ENCODE results near the gene PPP5C. TPM values are rescaled to one million over a fixed set of nuclear protein-coding genes. Genes with fewer than 3 reads are reported as not detected.

PPP5C gene
- total and polyA plus RNA-seq, 3 experiments from 2014 or later, result 38.7 to 124 (median 124) TPM

DNA sequence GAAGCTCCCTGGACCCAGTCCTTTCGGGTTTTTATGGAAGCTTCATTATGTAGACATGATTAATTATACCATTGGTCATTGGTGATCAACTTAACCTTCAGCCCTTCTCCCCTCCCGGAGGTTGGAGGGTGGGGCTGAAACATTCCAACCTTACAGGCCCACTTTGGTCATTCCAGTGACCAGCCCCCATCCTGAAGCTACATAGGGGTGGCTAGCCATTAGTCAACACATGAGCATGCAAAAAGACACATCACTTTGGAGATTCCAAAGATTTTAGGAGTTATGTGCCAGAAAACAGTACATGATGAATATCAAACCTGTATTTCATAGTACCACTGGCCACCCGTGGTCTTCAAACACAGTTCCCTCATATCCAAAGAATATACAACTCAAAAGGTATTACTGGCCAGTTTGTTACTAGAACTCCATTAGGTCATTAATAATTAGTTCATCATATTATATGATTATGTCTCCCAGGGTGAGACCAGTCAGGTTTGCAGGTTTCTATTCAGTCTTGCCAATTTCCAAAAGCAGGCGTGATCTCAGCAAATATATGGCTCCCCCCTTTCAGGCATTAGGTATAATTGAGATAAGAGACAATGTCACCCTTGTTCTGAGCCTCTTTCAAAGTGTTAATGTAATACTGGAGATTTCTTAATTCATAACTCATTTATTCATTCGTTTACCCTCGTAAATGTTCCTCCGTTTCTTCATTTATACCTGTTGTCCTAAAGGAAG is 11.1 kb downstream of the PPP5C start:
- H3K27me3 ChIP-seq (ENCODE audit: insufficient read depth, low read length, poor library complexity, severe bottlenecking), result no peaks in the 10 kb centered on the region
- H3K36me3 Mint-ChIP-seq, result peaks cover 0 to 56% (median 5%) of the 10 kb centered on the region in 3 donors
- H3K4me1 ChIP-seq (ENCODE audit: insufficient read depth, low read length), result peaks cover 12% of the 10 kb centered on the region
- H3K27ac ChIP-seq (ENCODE audit: low read depth, low read length), result no peak overlapping the region
- ChIA-PET CTCF (no interaction called here), POLR2A (no interaction called here)
- no peaks in the 10 kb centered on the region for H3K9me3 ChIP-seq (ENCODE audit: low read length)
- H3K27ac Mint-ChIP-seq, result peak overlapping the region in 2 of 8 donors; percentile 32 to 45
- H3K9me3 Mint-ChIP-seq, result no peaks in the 10 kb centered on the region
- peaks cover 19% of the 10 kb centered on the region for H3K36me3 ChIP-seq (ENCODE audit: insufficient read depth, low read length)
- peaks cover 0 to 1% of the 10 kb centered on the region in 2 donors for H3K27me3 Mint-ChIP-seq
- DNase-seq, result no peak
- no peak overlapping the region for H3K4me3 ChIP-seq (ENCODE audit: low read length)
- no peak overlapping the region for H3K4me3 Mint-ChIP-seq
- H3K4me1 Mint-ChIP-seq, result peaks cover 37 to 74% (median 47%) of the 10 kb centered on the region in 3 donors

- H3K27me3 ChIP-seq (ENCODE audit: insufficient read depth, low read length, poor library complexity, severe bottlenecking), result no peaks in the 10 kb centered on the region
- H3K36me3 Mint-ChIP-seq, result peaks cover 6 to 46% (median 13%) of the 10 kb centered on the region in 3 donors
- H3K4me3 ChIP-seq (ENCODE audit: low read length), result no peak overlapping the region
- peaks cover 51 to 74% (median 61%) of the 10 kb centered on the region in 3 donors for H3K4me1 Mint-ChIP-seq
- H3K9me3 ChIP-seq (ENCODE audit: low read length), result no peaks in the 10 kb centered on the region
- H3K27me3 Mint-ChIP-seq, result peaks cover 0 to 1% of the 10 kb centered on the region in 2 donors
- H3K4me3 Mint-ChIP-seq, result peak overlapping the region; percentile 67 to 84 (median 76)
- ChIA-PET POLR2A (no interaction called here), CTCF (interaction anchor here (0.6 to 1.8 kb wide), 2 partner anchors 15 to 81 kb away, joined by 3 to 4 read pairs; partner anchors contain the start of gene PPP5C)
- H3K9me3 Mint-ChIP-seq, result no peaks in the 10 kb centered on the region
- peak overlapping the region in 4 of 8 donors; percentile 0 to 44 (median 10) for H3K27ac Mint-ChIP-seq
- DNase-seq, result peak in 2 of 5 donors; percentile 43 to 71
- H3K27ac ChIP-seq (ENCODE audit: low read depth, low read length), result no peak overlapping the region
- H3K36me3 ChIP-seq (ENCODE audit: insufficient read depth, low read length), result peaks cover 6% of the 10 kb centered on the region
- H3K4me1 ChIP-seq (ENCODE audit: insufficient read depth, low read length), result peaks cover 12% of the 10 kb centered on the region
Measured at GRCh38 chr19:46361915-46362314, 15.0 kb downstream of the PPP5C start.

- H3K27ac ChIP-seq (ENCODE audit: low read depth, low read length), result no peak overlapping the region
- peaks cover 12% of the 10 kb centered on the region for H3K4me1 ChIP-seq (ENCODE audit: insufficient read depth, low read length)
- CTCF ChIA-PET, result no interaction called here
- POLR2A ChIA-PET, result no interaction called here
- peaks cover 8% of the 10 kb centered on the region for H3K36me3 ChIP-seq (ENCODE audit: insufficient read depth, low read length)
- no peak for DNase-seq
- H3K27me3 ChIP-seq (ENCODE audit: insufficient read depth, low read length, poor library complexity, severe bottlenecking), result no peaks in the 10 kb centered on the region
- H3K4me3 Mint-ChIP-seq, result no peak overlapping the region
- no peaks in the 10 kb centered on the region for H3K9me3 Mint-ChIP-seq
- H3K27me3 Mint-ChIP-seq, result peaks cover 0 to 1% of the 10 kb centered on the region in 2 donors
- H3K4me1 Mint-ChIP-seq, result peaks cover 40 to 60% (median 47%) of the 10 kb centered on the region in 3 donors
- H3K36me3 Mint-ChIP-seq, result peaks cover 6 to 49% (median 10%) of the 10 kb centered on the region in 3 donors
- peak overlapping the region in 1 of 8 donors; percentile 1 for H3K27ac Mint-ChIP-seq
- no peaks in the 10 kb centered on the region for H3K9me3 ChIP-seq (ENCODE audit: low read length)
- no peak overlapping the region for H3K4me3 ChIP-seq (ENCODE audit: low read length)
Measured at GRCh38 chr19:46364359-46364758, 17.5 kb downstream of the PPP5C start.

DNA sequence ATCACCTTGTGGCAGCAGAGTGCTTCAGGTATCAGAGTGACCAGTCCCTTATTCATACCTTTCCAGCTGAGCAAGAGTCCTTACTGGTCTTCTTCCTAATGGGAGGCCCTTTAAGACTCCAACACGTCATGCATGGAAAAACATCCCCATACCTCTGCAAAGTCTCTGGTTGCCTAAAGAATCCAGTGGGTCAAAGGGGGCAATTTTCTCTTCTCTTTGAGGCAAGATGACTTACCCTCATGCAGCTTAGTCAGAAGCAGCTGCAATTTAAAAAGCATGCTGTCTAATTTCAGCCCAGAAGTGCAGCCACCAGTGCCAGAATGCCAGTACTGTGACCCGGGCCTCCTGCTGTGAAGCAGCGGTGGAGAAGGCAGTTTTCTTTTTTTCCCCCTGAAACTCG is 18.7 kb downstream of the PPP5C start:
- ChIA-PET POLR2A (no interaction called here), CTCF (no interaction called here)
- Mint-ChIP-seq H3K9me3 (no peaks in the 10 kb centered on the region), H3K36me3 (peaks cover 6 to 46% (median 10%) of the 10 kb centered on the region in 3 donors), H3K27ac (no peak overlapping the region), H3K27me3 (peaks cover 0 to 1% of the 10 kb centered on the region in 2 donors), H3K4me3 (no peak overlapping the region), H3K4me1 (peaks cover 38 to 51% (median 44%) of the 10 kb centered on the region in 3 donors)
- H3K27me3 ChIP-seq (ENCODE audit: insufficient read depth, low read length, poor library complexity, severe bottlenecking), result no peaks in the 10 kb centered on the region
- H3K4me1 ChIP-seq (ENCODE audit: insufficient read depth, low read length), result peaks cover 9% of the 10 kb centered on the region
- peaks cover 8% of the 10 kb centered on the region for H3K36me3 ChIP-seq (ENCODE audit: insufficient read depth, low read length)
- no peak overlapping the region for H3K27ac ChIP-seq (ENCODE audit: low read depth, low read length)
- no peak for DNase-seq
- no peak overlapping the region for H3K4me3 ChIP-seq (ENCODE audit: low read length)
- no peaks in the 10 kb centered on the region for H3K9me3 ChIP-seq (ENCODE audit: low read length)

DNA sequence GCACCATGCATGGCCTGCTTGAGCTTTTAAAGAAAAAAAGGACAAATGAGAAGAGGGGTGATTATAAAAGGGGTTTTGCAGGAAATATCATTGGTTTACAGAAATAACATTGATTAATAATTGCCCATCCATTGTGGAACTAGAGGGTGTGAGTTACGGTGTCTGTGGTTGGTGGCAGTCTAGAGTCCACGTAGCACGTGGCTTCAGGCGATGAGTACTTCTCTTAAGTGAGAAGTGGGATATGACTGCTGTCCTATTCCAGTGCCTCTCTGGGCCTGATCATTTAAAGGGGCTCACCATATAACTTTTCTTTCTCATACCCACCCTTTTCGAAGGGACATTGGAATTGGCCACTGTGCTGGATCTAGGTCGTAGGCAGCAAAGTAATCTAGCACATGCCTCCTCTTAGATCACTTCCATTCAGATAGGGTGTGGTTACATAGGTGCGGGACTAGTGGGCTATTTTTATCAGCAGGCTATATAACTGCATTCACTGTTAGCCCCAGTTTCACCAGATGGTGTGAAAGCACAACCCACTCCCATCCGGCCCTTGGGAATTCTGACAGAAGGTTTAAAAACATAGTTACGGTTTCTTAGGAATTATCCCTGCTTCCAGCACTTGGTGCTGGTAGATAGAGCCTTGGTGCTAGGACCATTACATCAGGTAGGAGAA is 19.9 kb downstream of the PPP5C start:
- H3K27ac ChIP-seq (ENCODE audit: low read depth, low read length), result no peak overlapping the region

DNA sequence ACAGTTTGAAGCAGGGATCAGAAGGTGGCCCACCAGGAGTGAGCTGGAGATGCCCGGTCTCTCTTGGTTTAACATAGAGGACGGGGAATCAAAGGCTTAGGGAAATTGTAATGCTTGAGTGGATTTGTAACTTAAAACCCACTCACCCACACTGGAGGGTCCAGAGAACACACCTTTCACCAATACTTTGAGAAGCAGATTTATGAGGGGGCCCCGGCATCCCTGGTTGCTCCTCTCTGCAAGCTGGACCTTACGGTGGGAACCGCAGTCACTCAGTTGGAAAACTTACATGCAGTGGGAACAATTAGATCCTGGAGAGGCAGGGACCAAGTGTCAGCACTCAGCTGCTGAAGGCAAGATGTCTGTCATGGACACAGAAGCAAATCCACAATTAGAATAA is 20.5 kb downstream of the PPP5C start:
- ChIA-PET CTCF (no interaction called here), POLR2A (no interaction called here)
- H3K27me3 Mint-ChIP-seq, result no peaks in the 10 kb centered on the region
- peaks cover 40 to 54% (median 47%) of the 10 kb centered on the region in 3 donors for H3K4me1 Mint-ChIP-seq
- Histone ChIP-seq H3K9me3 (ENCODE audit: low read length) (no peaks in the 10 kb centered on the region), H3K4me3 (ENCODE audit: low read length) (no peak overlapping the region), H3K36me3 (ENCODE audit: insufficient read depth, low read length) (peaks cover 8% of the 10 kb centered on the region), H3K27ac (ENCODE audit: low read depth, low read length) (no peak overlapping the region), H3K27me3 (ENCODE audit: insufficient read depth, low read length, poor library complexity, severe bottlenecking) (no peaks in the 10 kb centered on the region), H3K4me1 (ENCODE audit: insufficient read depth, low read length) (peaks cover 10% of the 10 kb centered on the region)
- no peak for DNase-seq
- no peak overlapping the region for H3K4me3 Mint-ChIP-seq
- peaks cover 6 to 50% (median 8%) of the 10 kb centered on the region in 3 donors for H3K36me3 Mint-ChIP-seq
- H3K27ac Mint-ChIP-seq, result peak overlapping the region in 1 of 8 donors; percentile 83
- H3K9me3 Mint-ChIP-seq, result no peaks in the 10 kb centered on the region

More for the DNA sequence above, 19.9 kb downstream of the PPP5C start:
- H3K4me3 ChIP-seq (ENCODE audit: low read length), result no peak overlapping the region
- H3K27me3 ChIP-seq (ENCODE audit: insufficient read depth, low read length, poor library complexity, severe bottlenecking), result no peaks in the 10 kb centered on the region
- Mint-ChIP-seq H3K36me3 (peaks cover 6 to 48% (median 10%) of the 10 kb centered on the region in 3 donors), H3K4me3 (no peak overlapping the region), H3K27me3 (no peaks in the 10 kb centered on the region), H3K4me1 (peaks cover 40 to 53% (median 46%) of the 10 kb centered on the region in 3 donors), H3K27ac (peak overlapping the region in 1 of 8 donors; percentile 78), H3K9me3 (no peaks in the 10 kb centered on the region)
- no peaks in the 10 kb centered on the region for H3K9me3 ChIP-seq (ENCODE audit: low read length)
- H3K4me1 ChIP-seq (ENCODE audit: insufficient read depth, low read length), result peaks cover 8% of the 10 kb centered on the region
- POLR2A ChIA-PET, result no interaction called here
- CTCF ChIA-PET, result no interaction called here
- peaks cover 8% of the 10 kb centered on the region for H3K36me3 ChIP-seq (ENCODE audit: insufficient read depth, low read length)
- DNase-seq, result no peak

DNA sequence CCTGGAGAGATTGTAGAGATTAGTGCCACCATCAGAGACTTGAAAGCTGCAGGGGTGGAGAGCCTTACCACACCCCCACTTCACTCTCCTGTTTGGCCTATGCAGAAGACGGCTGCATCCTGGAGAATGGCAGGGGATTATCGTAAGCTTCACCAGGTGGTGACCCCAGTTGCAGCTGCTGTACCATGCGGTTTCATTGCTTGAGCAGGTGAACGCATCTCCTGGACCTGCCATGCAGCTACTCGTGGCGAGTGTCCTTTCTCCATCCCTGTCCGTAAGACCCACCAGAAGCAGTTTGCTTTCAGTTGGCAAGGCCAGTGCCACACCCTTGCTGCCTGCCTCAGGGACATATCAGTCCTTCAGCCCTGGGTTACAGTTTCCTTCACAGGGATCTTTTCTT is 21.2 kb downstream of the PPP5C start:
- Histone ChIP-seq H3K4me3 (ENCODE audit: low read length) (no peak overlapping the region), H3K36me3 (ENCODE audit: insufficient read depth, low read length) (peaks cover 8% of the 10 kb centered on the region), H3K27ac (ENCODE audit: low read depth, low read length) (no peak overlapping the region), H3K9me3 (ENCODE audit: low read length) (no peaks in the 10 kb centered on the region), H3K4me1 (ENCODE audit: insufficient read depth, low read length) (peaks cover 17% of the 10 kb centered on the region), H3K27me3 (ENCODE audit: insufficient read depth, low read length, poor library complexity, severe bottlenecking) (no peaks in the 10 kb centered on the region)
- Mint-ChIP-seq H3K27me3 (no peaks in the 10 kb centered on the region), H3K27ac (peak overlapping the region in 1 of 8 donors; percentile 83), H3K36me3 (peaks cover 6 to 50% (median 8%) of the 10 kb centered on the region in 3 donors), H3K4me3 (no peak overlapping the region), H3K4me1 (peaks cover 40 to 55% (median 47%) of the 10 kb centered on the region in 3 donors), H3K9me3 (no peaks in the 10 kb centered on the region)
- ChIA-PET CTCF (interaction anchor here (1.0 kb wide), 1 partner anchor 21 kb away, joined by 4 read pairs; the partner anchor contains the start of gene PPP5C), POLR2A (no interaction called here)
- no peak for DNase-seq

- peaks cover 8% of the 10 kb centered on the region for H3K36me3 ChIP-seq (ENCODE audit: insufficient read depth, low read length)
- ChIA-PET CTCF (no interaction called here), POLR2A (no interaction called here)
- H3K9me3 ChIP-seq (ENCODE audit: low read length), result no peaks in the 10 kb centered on the region
- peaks cover 0 to 42% (median 0%) of the 10 kb centered on the region in 3 donors for H3K36me3 Mint-ChIP-seq
- no peak for DNase-seq
- no peak overlapping the region for H3K27ac Mint-ChIP-seq
- no peak overlapping the region for H3K4me3 ChIP-seq (ENCODE audit: low read length)
- H3K4me1 Mint-ChIP-seq, result peaks cover 31 to 43% (median 35%) of the 10 kb centered on the region in 3 donors
- no peak overlapping the region for H3K27ac ChIP-seq (ENCODE audit: low read depth, low read length)
- H3K27me3 Mint-ChIP-seq, result no peaks in the 10 kb centered on the region
- no peaks in the 10 kb centered on the region for H3K9me3 Mint-ChIP-seq
- H3K4me3 Mint-ChIP-seq, result no peak overlapping the region
- no peaks in the 10 kb centered on the region for H3K27me3 ChIP-seq (ENCODE audit: insufficient read depth, low read length, poor library complexity, severe bottlenecking)
- H3K4me1 ChIP-seq (ENCODE audit: insufficient read depth, low read length), result peaks cover 17% of the 10 kb centered on the region
Measured at GRCh38 chr19:46369817-46370216, 22.9 kb downstream of the PPP5C start.

Measured in CD8-positive, alpha-beta memory T cell (primary cell).